HFFc6 (cell line): ENCODE measurements around the gene KCNQ2. TPM values are rescaled to one million over a fixed set of nuclear protein-coding genes. Genes with fewer than 3 reads are reported as not detected.

Source experiments
- DNase-seq: peaks from one replicate; pipeline ENCODE4 v3.0.0-alpha.2; 2018
- H3K27ac Mint-ChIP-seq: 2 replicates; pipeline ENCODE4 v1.8.0; 2020; ENCODE audit warnings: mild to moderate bottlenecking, mixed read lengths
- H3K27me3 Mint-ChIP-seq: 2 replicates; pipeline ENCODE4 v1.8.0; 2021; ENCODE audit warnings: mild to moderate bottlenecking, moderate library complexity, mixed read lengths; ENCODE audit not compliant: insufficient read depth
- H3K36me3 Mint-ChIP-seq: 2 replicates; pipeline ENCODE4 v1.8.0; 2021; ENCODE audit warnings: low read depth, mixed read lengths
- H3K4me1 Mint-ChIP-seq: 2 replicates; pipeline ENCODE4 v1.8.0; 2020; ENCODE audit warnings: low read depth, mixed read lengths
- H3K4me3 Mint-ChIP-seq: 2 replicates; pipeline ENCODE4 v1.8.0; 2020; ENCODE audit warnings: mild to moderate bottlenecking, moderate library complexity, mixed read lengths
- H3K9me3 Mint-ChIP-seq: 2 replicates; pipeline ENCODE4 v1.8.0; 2020; ENCODE audit warnings: mild to moderate bottlenecking, mixed read lengths
- CTCF ChIP-seq: fragments of 200-600 bp; sonication (generic); IDR thresholded peaks from 2 replicates; pipeline ENCODE4 v1.5.0; 2021; ENCODE audit warnings: antibody characterized with exemption, mild to moderate bottlenecking
- long read RNA-seq: library from polyadenylated mRNA; unstranded; transcript quantifications from one replicate; pipeline ENCODE4 v2.0.0, GENCODE V29; 2019
- total RNA-seq, 6 experiments: library from RNA; stranded (reverse); fragmentation: NEBNext Ultra II Directional; extraction: Animal tissue kit (Norgen Biotek cat#: 25700); gene quantifications; 2 replicates in 1 of 6; 3 replicates in 5 of 6; pipeline ENCODE4 v1.2.3, GENCODE V29; 2021

The KCNQ2 gene
- not detected for total RNA-seq
- long read RNA-seq: 0 reads

GRCh38 chr20:63471981-63472831, at the start of gene KCNQ2:
Gene KCNQ2 (minus strand): TSS chr20:63472655. CDS start chr20:63472463, 192 bp downstream.
- DNase-seq: no peak
- TF ChIP-seq CTCF: no peak
- Mint-ChIP-seq H3K9me3 (no peaks in the 10 kb centered on the region), H3K4me3 (no peak within 1 kb of the TSS), H3K36me3 (no peaks in the 10 kb centered on the region), H3K27ac (no peak within 1 kb of the TSS), H3K27me3 (peaks cover 23% of the 10 kb centered on the region), H3K4me1 (no peaks in the 10 kb centered on the region)

GRCh38 chr20:63521602-63522001, 49.1 kb upstream of the KCNQ2 start:
- Mint-ChIP-seq H3K9me3 (no peaks in the 10 kb centered on the region; the same call in 1 of the 2 replicates), H3K4me3 (peak overlapping the region; percentile 93), H3K36me3 (peaks cover 5% of the 10 kb centered on the region; the same call in 1 of the 2 replicates), H3K4me1 (no peaks in the 10 kb centered on the region), H3K27me3 (peaks cover 6% of the 10 kb centered on the region), H3K27ac (peak overlapping the region; percentile 76)
- no peak for TF ChIP-seq CTCF
- no peak for DNase-seq

- peaks cover 5% of the 10 kb centered on the region; the same call in 1 of the 2 replicates for H3K36me3 Mint-ChIP-seq
These were observed 48.6 kb upstream of the KCNQ2 start for GRCh38 chr20:63520934-63521601.

GRCh38 chr20:63520504-63520933, 48.1 kb upstream of the KCNQ2 start, which contains the start of gene PPDPF:
Gene PPDPF (plus strand): TSS chr20:63520765. CDS start chr20:63521309, 544 bp downstream.
- no peaks in the 10 kb centered on the region for H3K9me3 Mint-ChIP-seq
- no peaks in the 10 kb centered on the region for H3K4me1 Mint-ChIP-seq
- H3K27ac Mint-ChIP-seq: peak within 1 kb of the TSS; percentile 76
- H3K27me3 Mint-ChIP-seq: peaks cover 3% of the 10 kb centered on the region
- DNase-seq: peak; percentile 58
- no peak for TF ChIP-seq CTCF
- H3K36me3 Mint-ChIP-seq: peaks cover 5% of the 10 kb centered on the region; the same call in 1 of the 2 replicates
- H3K4me3 Mint-ChIP-seq: peak within 1 kb of the TSS; percentile 93

More at GRCh38 chr20:63520934-63521601, 48.6 kb upstream of the KCNQ2 start:
- no peaks in the 10 kb centered on the region for H3K9me3 Mint-ChIP-seq
- TF ChIP-seq CTCF: peak; percentile 26; the same call in 1 of the 2 replicates
- H3K27me3 Mint-ChIP-seq: peaks cover 5% of the 10 kb centered on the region
- no peaks in the 10 kb centered on the region for H3K4me1 Mint-ChIP-seq
- H3K27ac Mint-ChIP-seq: peak overlapping the region; percentile 76
- peak; percentile 53 for DNase-seq
- peak overlapping the region; percentile 93 for H3K4me3 Mint-ChIP-seq

GRCh38 chr20:63519668-63520503, 47.4 kb upstream of the KCNQ2 start:
- TF ChIP-seq CTCF: peak; percentile 61
- Mint-ChIP-seq H3K27me3 (peaks cover 2% of the 10 kb centered on the region; the same call in 1 of the 2 replicates), H3K4me1 (no peaks in the 10 kb centered on the region), H3K9me3 (no peaks in the 10 kb centered on the region), H3K27ac (no peak overlapping the region; the same call in 1 of the 2 replicates), H3K36me3 (peaks cover 5% of the 10 kb centered on the region; the same call in 1 of the 2 replicates), H3K4me3 (peak overlapping the region; percentile 75)
- peak; percentile 18 for DNase-seq
